ENCODE results near the gene TCEANC2. TPM values are rescaled to one million over a fixed set of nuclear protein-coding genes. Genes with fewer than 3 reads are reported as not detected.

The TCEANC2 gene
- total and polyA plus RNA-seq, 3 donors from 2014 or later: 10.7 to 16.1 (median 14.1) TPM

- Histone ChIP-seq H3K4me3 (no peak overlapping the region), H3K27me3 (no peaks in the 10 kb centered on the region), H3K4me1 (no peaks in the 10 kb centered on the region), H3K27ac (no peak overlapping the region), H3K9me3 (no peaks in the 10 kb centered on the region), H3K36me3 (ENCODE audit: low read depth, missing control alignments) (no peaks in the 10 kb centered on the region)
- WGBS, 2 donors: 93 to 95% methylated on average over 10 of the region's 10 CpGs
- TF ChIP-seq CTCF (IDR thresholded peaks at IDR 0.05): no peak
- TF ChIP-seq POLR2A (IDR thresholded peaks at IDR 0.05): no peak
- intact Hi-C loops (cut with DNase I; ENCODE audit: low total_unique reads): no loop called here
- DNase-seq: no peak
Measured at GRCh38 chr1:54110996-54111395, 57.6 kb downstream of the TCEANC2 start.

DNA sequence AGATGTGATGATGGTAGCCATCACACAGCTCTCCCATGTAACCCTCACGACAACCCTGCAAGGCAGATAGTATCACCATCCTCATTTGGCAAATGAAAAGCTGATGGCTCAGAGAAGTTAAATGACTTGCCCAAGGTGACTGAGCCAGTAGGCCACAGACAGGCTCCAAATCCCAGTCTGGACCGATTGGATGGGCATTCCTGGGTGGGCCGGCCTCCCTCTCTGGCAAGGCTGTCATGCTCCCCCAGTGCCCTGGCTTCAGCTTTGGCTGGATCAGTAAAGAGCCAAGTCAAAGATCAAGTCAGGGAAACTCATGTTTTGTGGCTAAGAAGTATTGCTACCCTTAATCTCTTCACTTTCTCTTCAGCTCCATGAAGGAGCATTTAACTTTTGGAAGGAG is 58.2 kb downstream of the TCEANC2 start:
- no peaks in the 10 kb centered on the region for H3K36me3 ChIP-seq (ENCODE audit: low read depth, missing control alignments)
- no peak overlapping the region for H3K27ac ChIP-seq
- no peaks in the 10 kb centered on the region for H3K4me1 ChIP-seq
- no peak for DNase-seq
- no peaks in the 10 kb centered on the region for H3K27me3 ChIP-seq
- intact Hi-C loops (cut with DNase I; ENCODE audit: low total_unique reads): no loop called here
- H3K4me3 ChIP-seq: no peak overlapping the region
- H3K9me3 ChIP-seq: no peaks in the 10 kb centered on the region
- WGBS, 2 donors: 70 to 96% methylated on average over 2 to 3 of the region's 3 CpGs
- TF ChIP-seq POLR2A (IDR thresholded peaks at IDR 0.05) (no peak), CTCF (IDR thresholded peaks at IDR 0.05) (no peak)

- WGBS, 2 donors: 90 to 97% methylated on average over 7 of the region's 7 CpGs
- H3K4me3 ChIP-seq: no peak overlapping the region
- no peak overlapping the region for H3K27ac ChIP-seq
- no peaks in the 10 kb centered on the region for H3K27me3 ChIP-seq
- no peaks in the 10 kb centered on the region for H3K9me3 ChIP-seq
- TF ChIP-seq CTCF (IDR thresholded peaks at IDR 0.05) (no peak), POLR2A (IDR thresholded peaks at IDR 0.05) (no peak)
- intact Hi-C loops (cut with DNase I; ENCODE audit: low total_unique reads): no loop called here
- DNase-seq: no peak
- H3K4me1 ChIP-seq: no peaks in the 10 kb centered on the region
- H3K36me3 ChIP-seq (ENCODE audit: low read depth, missing control alignments): no peaks in the 10 kb centered on the region
Measured at GRCh38 chr1:54112027-54112426, 58.6 kb downstream of the TCEANC2 start.

- Histone ChIP-seq H3K27me3 (no peaks in the 10 kb centered on the region), H3K9me3 (no peaks in the 10 kb centered on the region), H3K4me1 (no peaks in the 10 kb centered on the region), H3K36me3 (ENCODE audit: low read depth, missing control alignments) (no peaks in the 10 kb centered on the region), H3K4me3 (no peak overlapping the region), H3K27ac (no peak overlapping the region)
- no peak for TF ChIP-seq POLR2A (IDR thresholded peaks at IDR 0.05)
- no peak for TF ChIP-seq CTCF (IDR thresholded peaks at IDR 0.05)
- 54 to 69% methylated on average over 5 of the region's 5 CpGs for WGBS, 2 donors
- intact Hi-C loops (cut with DNase I; ENCODE audit: low total_unique reads): no loop called here
- no peak for DNase-seq
Measured at GRCh38 chr1:54112705-54113368, 59.4 kb downstream of the TCEANC2 start.

DNA sequence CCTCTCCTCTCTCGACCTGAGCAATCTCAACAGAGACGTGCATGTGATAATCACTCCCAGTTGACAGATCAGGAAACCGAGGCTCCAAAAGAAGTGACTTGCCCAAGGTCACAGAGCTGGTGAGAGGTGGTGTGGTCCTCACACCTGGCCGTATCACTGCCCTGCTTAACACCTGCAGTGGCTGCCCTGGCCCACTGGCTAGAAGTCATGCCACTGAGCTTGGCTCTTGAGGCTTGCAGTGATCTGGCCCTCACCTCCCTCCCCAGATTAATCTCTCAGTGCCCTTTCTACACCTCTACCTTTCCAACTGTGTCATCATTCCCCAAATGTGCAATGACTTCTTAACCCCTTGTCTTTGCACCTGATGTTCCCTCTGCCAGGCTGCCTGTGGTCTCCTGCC is 60.6 kb downstream of the TCEANC2 start:
- DNase-seq: no peak
- H3K27me3 ChIP-seq: no peaks in the 10 kb centered on the region
- TF ChIP-seq POLR2A (IDR thresholded peaks at IDR 0.05) (no peak), CTCF (IDR thresholded peaks at IDR 0.05) (no peak)
- WGBS, 2 donors: 86 to 88% methylated on average over 4 of the region's 4 CpGs
- no peaks in the 10 kb centered on the region for H3K4me1 ChIP-seq
- no peaks in the 10 kb centered on the region for H3K36me3 ChIP-seq (ENCODE audit: low read depth, missing control alignments)
- no peak overlapping the region for H3K4me3 ChIP-seq
- intact Hi-C loops (cut with DNase I; ENCODE audit: low total_unique reads): no loop called here
- H3K27ac ChIP-seq: no peak overlapping the region
- no peaks in the 10 kb centered on the region for H3K9me3 ChIP-seq

Data from testis (tissue), 3 donors.